K562 (cell line): ENCODE data around the gene ATP6V0A1. TPM values are rescaled to one million over a fixed set of nuclear protein-coding genes. Genes with fewer than 3 reads are reported as not detected.
A peak's percentile ranks its signal among the peaks of the same experiment; 100 is the strongest.

ENCODE experiments used
- BHLHE40 ChIP-seq: IDR thresholded peaks from 2 replicates; pipeline ENCODE4 v1.6.1; 2011; ENCODE audit warnings: low read length, improper control_type of control experiment
- C11orf30 ChIP-seq: fragments of 450-650 bp; IDR thresholded peaks from 2 replicates; pipeline ENCODE4 v1.6.1; 2016; ENCODE audit warnings: low read depth, mild to moderate bottlenecking
- ELF2 ChIP-seq: fragments of 250-450 bp; sonication (Bioruptor Pico); IDR thresholded peaks from 2 replicates; pipeline ENCODE4 v1.5.0; 2021; ENCODE audit warnings: mild to moderate bottlenecking
- FIP1L1 ChIP-seq: fragments of 200-400 bp; formaldehyde crosslinking; IDR thresholded peaks from 2 replicates; pipeline ENCODE4 v1.6.1; 2018; ENCODE audit warnings: mild to moderate bottlenecking, low read depth, low read length; ENCODE audit not compliant: poor library complexity, severe bottlenecking
- GATAD2B ChIP-seq: fragments of 450-650 bp; IDR thresholded peaks from 2 replicates; pipeline ENCODE4 v1.6.1; 2017; ENCODE audit warnings: mild to moderate bottlenecking, borderline replicate concordance
- NR2C2 ChIP-seq, 2 experiments: fragments of 200-800 bp in 1 of 2; sonication (Bioruptor generic) in 1 of 2; sonication (generic) in 1 of 2; formaldehyde crosslinking in 1 of 2; IDR thresholded peaks; 2 replicates each; pipeline versions ENCODE4 v1.6.1 to v1.8.0; 2016 to 2022; ENCODE audit warnings: mild to moderate bottlenecking in 1 of 2, missing compliant biosample characterization in 1 of 2, missing genetic modification characterization in 1 of 2, missing genetic modification reagents in 1 of 2
- NR4A1 ChIP-seq, 2 experiments: fragments of 250-450 bp in 1 of 2; fragments of 450-650 bp in 1 of 2; sonication (Bioruptor Pico) in 1 of 2; IDR thresholded peaks; 2 replicates each; pipeline versions ENCODE4 v1.4.0 to v1.6.1; 2016 to 2020; ENCODE audit warnings: mild to moderate bottlenecking in 2 of 2, missing compliant biosample characterization in 1 of 2, missing genetic modification characterization in 1 of 2, moderate library complexity in 1 of 2
- RBM34 ChIP-seq: fragments of 200-400 bp; formaldehyde crosslinking; IDR thresholded peaks from 2 replicates; pipeline ENCODE4 v1.6.1; 2018; ENCODE audit warnings: low read length, borderline replicate concordance; ENCODE audit not compliant: insufficient read depth
- RFX5 ChIP-seq: IDR thresholded peaks from 2 replicates; pipeline ENCODE4 v1.6.1; 2011; ENCODE audit warnings: low read depth, mild to moderate bottlenecking, improper control_type of control experiment, low read length
- SAP30 ChIP-seq: fragments of 200-600 bp; sonication (generic); IDR thresholded peaks from 2 replicates; pipeline ENCODE4 v1.6.1; 2012; ENCODE audit warnings: borderline replicate concordance, low read depth, mild to moderate bottlenecking, moderate library complexity, low read length, control low read depth, inconsistent platforms; ENCODE audit not compliant: insufficient read depth, poor library complexity, severe bottlenecking
- TAF9B ChIP-seq: fragments of 450-650 bp; IDR thresholded peaks from 2 replicates; pipeline ENCODE4 v1.6.1; 2018; ENCODE audit warnings: mild to moderate bottlenecking; ENCODE audit not compliant: partially characterized antibody
- ZNF23 ChIP-seq: fragments of 250-450 bp; sonication (Bioruptor Pico); IDR thresholded peaks from 2 replicates; pipeline ENCODE4 v1.4.0; 2020; ENCODE audit warnings: mild to moderate bottlenecking
- ZNF57 ChIP-seq: fragments of 450-650 bp; formaldehyde crosslinking; IDR thresholded peaks from 2 replicates; pipeline ENCODE4 v1.4.0; 2020; ENCODE audit warnings: mild to moderate bottlenecking, moderate library complexity
- polyA plus RNA-seq, 8 experiments: library from polyadenylated mRNA; depleted of rRNA in 4 of 8; stranded (reverse) in 5 of 8; unstranded in 3 of 8; fragments of >200 nt; fragmentation: Nextera tagmentation in 2 of 8; fragmentation: Illumina TruSeq in 1 of 8; extraction: Ambion mirVana in 2 of 8; extraction: Trizol in 1 of 8; gene quantifications; 2 replicates each; pipeline versions ENCODE4 v1.2.1 to v1.2.3, GENCODE V29; 2011 to 2014; ENCODE audit warnings: inconsistent platforms in 1 of 8, missing spikeins in 1 of 8
- total RNA-seq, 7 experiments: library from RNA; depleted of rRNA in 6 of 7; stranded (reverse); fragments of >200 nt in 6 of 7; fragmentation: Illumina TruSeq in 2 of 7; extraction: Trizol in 2 of 7; gene quantifications; 2 replicates each; pipeline versions ENCODE4 v1.2.1 to v1.2.3, GENCODE V29; 2011 to 2021; ENCODE audit warnings: low replicate concordance in 1 of 7
- TF ChIP-seq, protein P1 (sequence below): fragments of 250-450 bp; sonication (Bioruptor Pico); IDR thresholded peaks from 2 replicates; pipeline ENCODE4 v1.4.0; 2020
- TF ChIP-seq, protein P2 (sequence below): fragments of 250-450 bp; sonication (Bioruptor Pico); IDR thresholded peaks from 2 replicates; pipeline ENCODE4 v1.4.0; 2020; ENCODE audit warnings: borderline replicate concordance
- TF ChIP-seq, protein P3 (sequence below): fragments of 450-650 bp; formaldehyde crosslinking; IDR thresholded peaks from 2 replicates; pipeline ENCODE4 v1.4.0; 2020; ENCODE audit warnings: mild to moderate bottlenecking, mixed read lengths

ATP6V0A1 gene
- total and polyA plus RNA-seq, 9 of the 15 experiments (the other 6 are each of a cell fraction or from before 2014, with no cell fraction given), result 11.8 to 158 (median 75.5) TPM

DNA sequence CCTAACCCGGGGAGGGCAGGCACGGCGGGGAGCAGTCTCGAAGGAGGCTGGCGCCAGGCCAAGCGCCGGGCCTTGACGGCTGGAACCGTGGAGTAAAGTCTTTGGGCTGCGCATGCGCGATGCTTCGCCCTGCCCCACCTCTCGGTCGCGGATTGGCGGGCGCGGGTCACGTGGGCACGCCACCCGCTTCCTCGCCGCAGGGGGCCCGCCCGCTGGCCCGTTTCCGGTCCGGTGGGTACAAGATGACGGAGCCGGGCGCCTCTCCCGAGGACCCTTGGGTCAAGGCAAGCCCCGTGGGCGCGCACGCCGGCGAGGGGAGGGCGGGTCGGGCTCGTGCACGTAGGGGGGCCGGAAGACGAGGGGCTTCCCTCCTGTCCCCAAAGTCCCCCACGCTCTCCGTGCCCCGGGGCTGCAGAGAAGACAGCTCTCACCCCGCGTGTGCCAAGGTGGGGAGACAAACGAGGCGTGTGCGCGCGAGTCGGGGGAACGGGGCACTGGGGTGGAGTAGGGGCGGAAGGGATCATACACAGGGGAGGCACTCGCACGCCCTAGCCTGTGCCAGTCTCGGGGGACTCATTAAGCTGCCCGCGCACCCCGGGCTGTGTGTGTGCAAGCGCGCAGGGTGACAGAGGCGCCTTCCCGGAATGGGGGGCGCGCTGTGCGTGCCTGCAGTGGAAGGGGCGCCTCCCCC, 108.3 kb downstream of the ATP6V0A1 start, which contains the start of gene MLX (continued):
- TF ChIP-seq FIP1L1 (peak; percentile 88), C11orf30 (no peak), ZNF57 (CRISPR knock-in tag) (no peak), ELF2 (peak; percentile 63; the same call in 1 of the 2 replicates), ZNF23 (CRISPR knock-in tag) (no peak), GATAD2B (no peak), TAF9B (no peak), SAP30 (peak; percentile 51), BHLHE40 (peak; percentile 63; the same call in 1 of the 2 replicates), NR4A1 (CRISPR knock-in tag; IDR thresholded peaks at IDR 0.05) (no peak), NR4A1 (tag; IDR thresholded peaks at IDR 0.05) (no peak), RBM34 (no peak), RFX5 (no peak), NR2C2 (CRISPR knock-in tag; IDR thresholded peaks at IDR 0.05) (no peak), NR2C2 (tag; IDR thresholded peaks at IDR 0.05) (0 out of 2 replicates have a peak, but pooled peaks have one; percentile 17)
- TF ChIP-seq, protein P1, sequence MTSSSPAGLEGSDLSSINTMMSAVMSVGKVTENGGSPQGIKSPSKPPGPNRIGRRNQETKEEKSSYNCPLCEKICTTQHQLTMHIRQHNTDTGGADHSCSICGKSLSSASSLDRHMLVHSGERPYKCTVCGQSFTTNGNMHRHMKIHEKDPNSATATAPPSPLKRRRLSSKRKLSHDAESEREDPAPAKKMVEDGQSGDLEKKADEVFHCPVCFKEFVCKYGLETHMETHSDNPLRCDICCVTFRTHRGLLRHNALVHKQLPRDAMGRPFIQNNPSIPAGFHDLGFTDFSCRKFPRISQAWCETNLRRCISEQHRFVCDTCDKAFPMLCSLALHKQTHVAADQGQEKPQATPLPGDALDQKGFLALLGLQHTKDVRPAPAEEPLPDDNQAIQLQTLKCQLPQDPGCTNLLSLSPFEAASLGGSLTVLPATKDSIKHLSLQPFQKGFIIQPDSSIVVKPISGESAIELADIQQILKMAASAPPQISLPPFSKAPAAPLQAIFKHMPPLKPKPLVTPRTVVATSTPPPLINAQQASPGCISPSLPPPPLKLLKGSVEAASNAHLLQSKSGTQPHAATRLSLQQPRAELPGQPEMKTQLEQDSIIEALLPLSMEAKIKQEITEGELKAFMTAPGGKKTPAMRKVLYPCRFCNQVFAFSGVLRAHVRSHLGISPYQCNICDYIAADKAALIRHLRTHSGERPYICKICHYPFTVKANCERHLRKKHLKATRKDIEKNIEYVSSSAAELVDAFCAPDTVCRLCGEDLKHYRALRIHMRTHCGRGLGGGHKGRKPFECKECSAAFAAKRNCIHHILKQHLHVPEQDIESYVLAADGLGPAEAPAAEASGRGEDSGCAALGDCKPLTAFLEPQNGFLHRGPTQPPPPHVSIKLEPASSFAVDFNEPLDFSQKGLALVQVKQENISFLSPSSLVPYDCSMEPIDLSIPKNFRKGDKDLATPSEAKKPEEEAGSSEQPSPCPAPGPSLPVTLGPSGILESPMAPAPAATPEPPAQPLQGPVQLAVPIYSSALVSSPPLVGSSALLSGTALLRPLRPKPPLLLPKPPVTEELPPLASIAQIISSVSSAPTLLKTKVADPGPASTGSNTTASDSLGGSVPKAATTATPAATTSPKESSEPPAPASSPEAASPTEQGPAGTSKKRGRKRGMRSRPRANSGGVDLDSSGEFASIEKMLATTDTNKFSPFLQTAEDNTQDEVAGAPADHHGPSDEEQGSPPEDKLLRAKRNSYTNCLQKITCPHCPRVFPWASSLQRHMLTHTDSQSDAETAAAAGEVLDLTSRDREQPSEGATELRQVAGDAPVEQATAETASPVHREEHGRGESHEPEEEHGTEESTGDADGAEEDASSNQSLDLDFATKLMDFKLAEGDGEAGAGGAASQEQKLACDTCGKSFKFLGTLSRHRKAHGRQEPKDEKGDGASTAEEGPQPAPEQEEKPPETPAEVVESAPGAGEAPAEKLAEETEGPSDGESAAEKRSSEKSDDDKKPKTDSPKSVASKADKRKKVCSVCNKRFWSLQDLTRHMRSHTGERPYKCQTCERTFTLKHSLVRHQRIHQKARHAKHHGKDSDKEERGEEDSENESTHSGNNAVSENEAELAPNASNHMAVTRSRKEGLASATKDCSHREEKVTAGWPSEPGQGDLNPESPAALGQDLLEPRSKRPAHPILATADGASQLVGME (CRISPR knock-in tag), result no peak; the same call in none of the 2 replicates
- TF ChIP-seq, protein P2, sequence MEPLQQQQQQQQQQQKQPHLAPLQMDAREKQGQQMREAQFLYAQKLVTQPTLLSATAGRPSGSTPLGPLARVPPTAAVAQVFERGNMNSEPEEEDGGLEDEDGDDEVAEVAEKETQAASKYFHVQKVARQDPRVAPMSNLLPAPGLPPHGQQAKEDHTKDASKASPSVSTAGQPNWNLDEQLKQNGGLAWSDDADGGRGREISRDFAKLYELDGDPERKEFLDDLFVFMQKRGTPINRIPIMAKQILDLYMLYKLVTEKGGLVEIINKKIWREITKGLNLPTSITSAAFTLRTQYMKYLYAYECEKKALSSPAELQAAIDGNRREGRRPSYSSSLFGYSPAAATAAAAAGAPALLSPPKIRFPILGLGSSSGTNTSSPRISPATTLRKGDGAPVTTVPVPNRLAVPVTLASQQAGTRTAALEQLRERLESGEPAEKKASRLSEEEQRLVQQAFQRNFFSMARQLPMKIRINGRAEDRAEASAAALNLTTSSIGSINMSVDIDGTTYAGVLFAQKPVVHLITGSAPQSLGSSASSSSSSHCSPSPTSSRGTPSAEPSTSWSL (CRISPR knock-in tag), result no peak
- TF ChIP-seq, protein P3, sequence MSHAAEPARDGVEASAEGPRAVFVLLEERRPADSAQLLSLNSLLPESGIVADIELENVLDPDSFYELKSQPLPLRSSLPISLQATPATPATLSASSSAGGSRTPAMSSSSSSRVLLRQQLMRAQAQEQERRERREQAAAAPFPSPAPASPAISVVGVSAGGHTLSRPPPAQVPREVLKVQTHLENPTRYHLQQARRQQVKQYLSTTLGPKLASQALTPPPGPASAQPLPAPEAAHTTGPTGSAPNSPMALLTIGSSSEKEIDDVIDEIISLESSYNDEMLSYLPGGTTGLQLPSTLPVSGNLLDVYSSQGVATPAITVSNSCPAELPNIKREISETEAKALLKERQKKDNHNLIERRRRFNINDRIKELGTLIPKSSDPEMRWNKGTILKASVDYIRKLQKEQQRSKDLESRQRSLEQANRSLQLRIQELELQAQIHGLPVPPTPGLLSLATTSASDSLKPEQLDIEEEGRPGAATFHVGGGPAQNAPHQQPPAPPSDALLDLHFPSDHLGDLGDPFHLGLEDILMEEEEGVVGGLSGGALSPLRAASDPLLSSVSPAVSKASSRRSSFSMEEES (CRISPR knock-in tag), result peak; percentile 98
